Nephron (organoid): ENCODE data around the gene ZBTB20.

Experiments
- H3K27ac Mint-ChIP-seq, 3 experiments: 2 replicates each; pipeline ENCODE4 v1.8.0; 2020; ENCODE audit warnings: mixed read lengths in 3 of 3, mild to moderate bottlenecking in 2 of 3, moderate library complexity in 1 of 3
- H3K27me3 Mint-ChIP-seq: 2 replicates; pipeline ENCODE4 v1.8.0; 2021; ENCODE audit warnings: low read depth, mild to moderate bottlenecking, moderate library complexity, mixed read lengths
- H3K36me3 Mint-ChIP-seq: 2 replicates; pipeline ENCODE4 v1.8.0; 2020; ENCODE audit warnings: low read depth, mixed read lengths
- H3K4me1 Mint-ChIP-seq: 2 replicates; pipeline ENCODE4 v1.8.0; 2020; ENCODE audit warnings: mixed read lengths
- H3K4me3 Mint-ChIP-seq, 3 experiments: 2 replicates each; pipeline ENCODE4 v1.8.0; 2020; ENCODE audit warnings: mild to moderate bottlenecking in 3 of 3, mixed read lengths in 3 of 3, moderate library complexity in 2 of 3
- H3K9me3 Mint-ChIP-seq: 2 replicates; pipeline ENCODE4 v1.8.0; 2020; ENCODE audit warnings: mixed read lengths
- CTCF ChIP-seq, 3 experiments: fragments of 200-600 bp; sonication (generic); IDR thresholded peaks; one replicate each; pipeline ENCODE4 v1.5.0; 2021; ENCODE audit warnings: antibody characterized with exemption in 3 of 3; ENCODE audit not compliant: unreplicated experiment in 3 of 3

ZBTB20 gene

DNA sequence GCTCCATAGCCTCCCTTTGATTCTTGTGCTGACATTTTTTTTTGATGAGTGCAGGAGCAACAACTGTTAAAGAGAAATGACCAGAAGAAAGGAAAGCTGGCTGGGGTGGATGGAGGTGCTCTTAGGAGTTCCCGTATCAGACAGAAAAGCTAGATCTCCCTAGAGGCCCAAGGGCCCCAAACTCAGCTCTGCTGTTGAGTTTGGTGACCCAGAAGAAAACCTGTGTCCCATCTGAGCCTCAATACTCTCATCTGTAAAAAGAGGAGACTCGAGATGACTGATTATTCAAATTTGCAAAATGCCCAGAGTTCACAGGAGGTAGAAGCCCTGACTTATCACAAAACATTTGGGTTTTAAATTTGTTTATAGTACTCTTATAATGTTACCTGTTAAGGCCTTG, 710.9 kb downstream of the ZBTB20 start:
- no peak for TF ChIP-seq CTCF (IDR thresholded peaks at IDR 0.05; ENCODE audit: unreplicated experiment in 3 of 3)
- H3K4me1 Mint-ChIP-seq: peaks cover 10% of the 10 kb centered on the region
- H3K36me3 Mint-ChIP-seq: no peaks in the 10 kb centered on the region
- no peaks in the 10 kb centered on the region for H3K9me3 Mint-ChIP-seq
- no peaks in the 10 kb centered on the region for H3K27me3 Mint-ChIP-seq
- H3K27ac Mint-ChIP-seq: no peak overlapping the region
- no peak overlapping the region for H3K4me3 Mint-ChIP-seq

GRCh38 chr3:114435386-114436115, 711.5 kb downstream of the ZBTB20 start:
- H3K36me3 Mint-ChIP-seq: no peaks in the 10 kb centered on the region
- peak overlapping the region in 1 of 3 experiments; percentile 48 for H3K27ac Mint-ChIP-seq
- H3K27me3 Mint-ChIP-seq: no peaks in the 10 kb centered on the region
- TF ChIP-seq CTCF (IDR thresholded peaks at IDR 0.05; ENCODE audit: unreplicated experiment in 3 of 3): no peak
- H3K9me3 Mint-ChIP-seq: no peaks in the 10 kb centered on the region
- no peak overlapping the region for H3K4me3 Mint-ChIP-seq
- peaks cover 10% of the 10 kb centered on the region for H3K4me1 Mint-ChIP-seq

- no peak for TF ChIP-seq CTCF (IDR thresholded peaks at IDR 0.05; ENCODE audit: unreplicated experiment in 3 of 3)
- no peaks in the 10 kb centered on the region for H3K36me3 Mint-ChIP-seq
- no peaks in the 10 kb centered on the region for H3K9me3 Mint-ChIP-seq
- peaks cover 10% of the 10 kb centered on the region for H3K4me1 Mint-ChIP-seq
- no peak overlapping the region for H3K4me3 Mint-ChIP-seq
- H3K27ac Mint-ChIP-seq: no peak overlapping the region
- no peaks in the 10 kb centered on the region for H3K27me3 Mint-ChIP-seq
Measured at GRCh38 chr3:114432310-114432709, 714.8 kb downstream of the ZBTB20 start.

GRCh38 chr3:114428044-114428595, 719.0 kb downstream of the ZBTB20 start:
- no peaks in the 10 kb centered on the region for H3K27me3 Mint-ChIP-seq
- no peaks in the 10 kb centered on the region for H3K4me1 Mint-ChIP-seq
- no peaks in the 10 kb centered on the region for H3K36me3 Mint-ChIP-seq
- TF ChIP-seq CTCF (IDR thresholded peaks at IDR 0.05; ENCODE audit: unreplicated experiment in 3 of 3): no peak
- H3K9me3 Mint-ChIP-seq: no peaks in the 10 kb centered on the region
- no peak overlapping the region for H3K27ac Mint-ChIP-seq
- no peak overlapping the region for H3K4me3 Mint-ChIP-seq

GRCh38 chr3:114427285-114428043, 719.6 kb downstream of the ZBTB20 start:
- H3K4me3 Mint-ChIP-seq: no peak overlapping the region
- no peak for TF ChIP-seq CTCF (IDR thresholded peaks at IDR 0.05; ENCODE audit: unreplicated experiment in 3 of 3)

More at GRCh38 chr3:114427285-114428043, 719.6 kb downstream of the ZBTB20 start:
- Mint-ChIP-seq H3K36me3 (no peaks in the 10 kb centered on the region), H3K4me1 (no peaks in the 10 kb centered on the region), H3K27ac (no peak overlapping the region), H3K9me3 (no peaks in the 10 kb centered on the region), H3K27me3 (no peaks in the 10 kb centered on the region)
